Mucosa of descending colon (tissue), 3 donors: ENCODE results near the gene ZNF135. TPM values are rescaled to one million over a fixed set of nuclear protein-coding genes. Genes with fewer than 3 reads are reported as not detected.

Source experiments
- ATAC-seq: fragments of 200-7000 bp; cut with Tn5 transposase; one replicate; pipeline ENCODE4 v1.9.1; 2020; ENCODE audit warnings: mild to moderate bottlenecking, moderate library complexity
- DNase-seq, 3 donors: peaks; one replicate each; pipeline ENCODE4 v3.0.0-alpha.2; 2020
- H3K36me3 ChIP-seq: fragments of 200-600 bp; one replicate; pipeline ENCODE4 v1.8.0; 2021; ENCODE audit warnings: low read depth, mild to moderate bottlenecking
- H3K4me1 ChIP-seq: fragments of 200-600 bp; one replicate; pipeline ENCODE4 v1.8.0; 2021; ENCODE audit warnings: low read depth, mild to moderate bottlenecking
- H3K4me3 ChIP-seq: fragments of 200-600 bp; one replicate; pipeline ENCODE4 v1.8.0; 2021; ENCODE audit warnings: mild to moderate bottlenecking
- H3K9me3 ChIP-seq: fragments of 200-600 bp; one replicate; pipeline ENCODE4 v1.8.0; 2021; ENCODE audit warnings: mild to moderate bottlenecking
- intact Hi-C, 2 donors: fragments of 100-400 bp; cut with DNase I in 1 of 2; cut with micrococcal nuclease in 1 of 2; formaldehyde crosslinking; loops; one replicate each; pipeline versions ENCODE4 v1.11.0 to v1.11.1; 2022; cut with DNase I, micrococcal nuclease
- total RNA-seq, 3 donors: library from RNA; stranded (reverse); fragmentation: NEBNext Ultra II Directional in 2 of 3; extraction: Animal tissue kit (Norgen Biotek cat#: 25700) in 2 of 3; gene quantifications; one replicate each; pipeline versions ENCODE4 v1.2.1 to v1.2.4, GENCODE V29; 2021 to 2023
- TF ChIP-seq, protein P1 (sequence below): fragments of 200-600 bp; IDR thresholded peaks from one replicate; pipeline ENCODE4 v1.8.0; 2022; ENCODE audit warnings: antibody characterized with exemption, mild to moderate bottlenecking
- donor health status: DM: no; HTN: no; CAD: no; lungs with moderate emphysema.
- donor health status: DM: no; HTN: no; CAD: no.
- donor health status: DM: no; HTN: yes; CAD: no.

Gene ZNF135
- total RNA-seq, 3 donors from 2014 or later, result 1.3 to 5.8 (median 2.2) TPM

DNA sequence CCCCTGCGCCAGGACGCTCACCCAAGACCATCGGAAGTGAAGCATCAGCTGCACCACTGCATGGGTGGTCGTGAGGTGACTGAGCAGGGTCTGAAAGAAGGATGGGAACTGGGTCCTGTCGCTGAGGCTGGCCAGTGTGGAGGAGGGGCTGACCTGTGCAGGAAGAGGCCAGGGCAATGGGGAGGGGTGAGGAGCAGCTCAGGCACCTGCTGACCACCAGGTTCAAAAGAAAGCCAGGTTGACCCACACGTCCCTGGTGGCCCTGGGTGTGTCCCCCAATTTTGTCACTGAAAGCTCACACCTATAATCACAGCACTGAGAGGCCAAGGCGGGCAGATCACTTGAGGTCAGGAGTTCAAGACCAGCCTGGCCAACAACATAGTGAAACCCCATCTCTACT is 39.0 kb upstream of the ZNF135 start:
- intact Hi-C loops, result loop anchor here (5.0 kb wide), 2 partner anchors 132 to 137 kb away; partner anchors contain the start of gene ZNF329 (in 1 of the 2)
- H3K4me1 ChIP-seq, result no peaks in the 10 kb centered on the region
- H3K4me3 ChIP-seq, result no peak overlapping the region
- ATAC-seq (no peak), DNase-seq (no peak)
- TF ChIP-seq, protein P1, sequence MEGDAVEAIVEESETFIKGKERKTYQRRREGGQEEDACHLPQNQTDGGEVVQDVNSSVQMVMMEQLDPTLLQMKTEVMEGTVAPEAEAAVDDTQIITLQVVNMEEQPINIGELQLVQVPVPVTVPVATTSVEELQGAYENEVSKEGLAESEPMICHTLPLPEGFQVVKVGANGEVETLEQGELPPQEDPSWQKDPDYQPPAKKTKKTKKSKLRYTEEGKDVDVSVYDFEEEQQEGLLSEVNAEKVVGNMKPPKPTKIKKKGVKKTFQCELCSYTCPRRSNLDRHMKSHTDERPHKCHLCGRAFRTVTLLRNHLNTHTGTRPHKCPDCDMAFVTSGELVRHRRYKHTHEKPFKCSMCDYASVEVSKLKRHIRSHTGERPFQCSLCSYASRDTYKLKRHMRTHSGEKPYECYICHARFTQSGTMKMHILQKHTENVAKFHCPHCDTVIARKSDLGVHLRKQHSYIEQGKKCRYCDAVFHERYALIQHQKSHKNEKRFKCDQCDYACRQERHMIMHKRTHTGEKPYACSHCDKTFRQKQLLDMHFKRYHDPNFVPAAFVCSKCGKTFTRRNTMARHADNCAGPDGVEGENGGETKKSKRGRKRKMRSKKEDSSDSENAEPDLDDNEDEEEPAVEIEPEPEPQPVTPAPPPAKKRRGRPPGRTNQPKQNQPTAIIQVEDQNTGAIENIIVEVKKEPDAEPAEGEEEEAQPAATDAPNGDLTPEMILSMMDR, result no peak
- no peaks in the 10 kb centered on the region for H3K36me3 ChIP-seq
- peaks cover 12% of the 10 kb centered on the region for H3K9me3 ChIP-seq

DNA sequence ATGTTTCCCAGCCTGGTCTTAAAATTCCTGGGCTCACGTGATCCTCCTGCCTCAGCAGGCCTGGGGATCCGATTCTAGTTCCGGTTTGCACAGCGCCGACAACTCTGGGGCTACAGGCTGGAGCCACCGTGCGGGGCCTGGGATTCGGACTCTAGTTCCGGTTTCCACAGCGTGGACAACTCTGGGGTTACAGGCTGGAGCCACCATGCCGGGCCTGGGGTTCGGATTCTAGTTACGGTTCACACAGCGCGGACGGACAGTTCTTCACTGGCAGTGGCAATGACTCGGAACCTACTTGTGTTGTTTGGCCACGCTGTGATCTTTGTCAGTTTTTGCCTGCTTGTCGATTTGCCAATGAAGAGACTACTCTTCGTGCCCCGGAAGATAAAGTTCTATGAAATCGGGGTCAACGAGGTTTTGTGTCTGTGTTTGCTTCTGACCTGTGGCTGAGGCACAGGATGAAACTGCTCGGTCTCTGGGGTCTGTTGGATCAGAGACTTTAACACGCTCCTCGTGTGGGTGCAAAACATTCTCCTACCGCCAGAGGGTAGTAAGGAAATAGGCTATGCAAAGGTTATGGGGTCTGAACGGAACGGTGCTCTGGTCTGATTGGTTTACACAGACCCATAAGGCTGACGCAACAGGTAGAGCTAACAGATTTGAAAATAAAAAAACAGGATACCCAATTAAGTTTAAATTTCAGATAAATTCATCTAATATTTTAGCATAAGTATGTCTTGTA is 37.4 kb upstream of the ZNF135 start:
- peak; percentile 60 for ATAC-seq

DNA sequence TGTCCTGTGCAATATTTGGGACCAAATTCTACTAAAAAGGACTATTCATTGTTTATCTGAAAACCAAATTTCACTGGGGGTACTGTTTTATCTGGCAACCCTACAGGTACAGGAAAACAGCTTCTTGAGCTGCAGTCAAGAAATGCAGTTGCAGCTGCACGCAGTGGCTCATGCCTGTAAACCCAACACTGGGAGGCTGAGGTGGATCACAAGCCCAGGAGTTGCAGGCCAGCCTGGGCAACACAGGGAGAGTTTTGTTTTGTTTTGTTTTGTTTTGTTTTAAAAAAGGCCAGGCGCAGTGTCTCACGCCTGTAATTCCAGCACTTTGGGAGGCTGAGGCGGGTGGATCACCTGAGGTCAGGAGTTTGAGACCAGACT is 36.8 kb upstream of the ZNF135 start:
- ATAC-seq, result no peak
- no peaks in the 10 kb centered on the region for H3K36me3 ChIP-seq
- TF ChIP-seq, protein P1, result no peak
- peaks cover 18% of the 10 kb centered on the region for H3K9me3 ChIP-seq
- intact Hi-C loops, result loop anchor here (5.0 kb wide), 2 partner anchors 130 to 135 kb away; partner anchors contain the start of gene ZNF329 (in 1 of the 2)
- H3K4me3 ChIP-seq, result no peak overlapping the region
- H3K4me1 ChIP-seq, result no peaks in the 10 kb centered on the region
- DNase-seq, result no peak

More for the DNA sequence above, 37.4 kb upstream of the ZNF135 start:
- intact Hi-C loops, result loop anchor here (5.0 kb wide), 2 partner anchors 131 to 136 kb away; partner anchors contain the start of gene ZNF329 (in 1 of the 2)
- no peaks in the 10 kb centered on the region for H3K36me3 ChIP-seq
- TF ChIP-seq, protein P1, result no peak
- peaks cover 18% of the 10 kb centered on the region for H3K9me3 ChIP-seq
- H3K4me3 ChIP-seq, result no peak overlapping the region
- peak in 1 of 3 donors; percentile 64 for DNase-seq
- H3K4me1 ChIP-seq, result no peaks in the 10 kb centered on the region

DNA sequence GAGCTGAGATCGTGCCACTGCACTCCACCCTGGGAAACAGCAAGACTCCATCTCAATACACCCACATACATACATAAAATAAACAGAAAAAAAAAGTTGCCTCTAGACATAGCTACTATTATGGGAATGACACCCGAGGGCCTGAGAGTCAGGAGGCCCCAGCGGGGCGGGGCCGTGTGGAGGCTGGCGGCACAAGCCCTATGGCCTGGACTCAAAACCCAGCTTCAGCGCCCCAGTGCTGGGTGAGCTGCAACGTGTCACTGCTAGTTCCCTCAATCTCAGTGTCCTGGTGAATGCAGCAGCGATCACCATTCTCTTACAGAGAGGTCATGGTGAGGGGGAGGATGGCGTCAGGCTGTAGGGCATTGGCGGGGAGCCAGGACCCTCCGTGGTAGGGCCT is 34.4 kb upstream of the ZNF135 start:
- intact Hi-C loops, result loop anchor here (5.0 kb wide), 2 partner anchors 128 to 133 kb away; partner anchors contain the start of gene ZNF329 (in 1 of the 2)
- TF ChIP-seq, protein P1, result no peak
- H3K4me3 ChIP-seq, result no peak overlapping the region
- ATAC-seq (no peak), DNase-seq (no peak)
- no peaks in the 10 kb centered on the region for H3K4me1 ChIP-seq
- no peaks in the 10 kb centered on the region for H3K36me3 ChIP-seq
- peaks cover 21% of the 10 kb centered on the region for H3K9me3 ChIP-seq

DNA sequence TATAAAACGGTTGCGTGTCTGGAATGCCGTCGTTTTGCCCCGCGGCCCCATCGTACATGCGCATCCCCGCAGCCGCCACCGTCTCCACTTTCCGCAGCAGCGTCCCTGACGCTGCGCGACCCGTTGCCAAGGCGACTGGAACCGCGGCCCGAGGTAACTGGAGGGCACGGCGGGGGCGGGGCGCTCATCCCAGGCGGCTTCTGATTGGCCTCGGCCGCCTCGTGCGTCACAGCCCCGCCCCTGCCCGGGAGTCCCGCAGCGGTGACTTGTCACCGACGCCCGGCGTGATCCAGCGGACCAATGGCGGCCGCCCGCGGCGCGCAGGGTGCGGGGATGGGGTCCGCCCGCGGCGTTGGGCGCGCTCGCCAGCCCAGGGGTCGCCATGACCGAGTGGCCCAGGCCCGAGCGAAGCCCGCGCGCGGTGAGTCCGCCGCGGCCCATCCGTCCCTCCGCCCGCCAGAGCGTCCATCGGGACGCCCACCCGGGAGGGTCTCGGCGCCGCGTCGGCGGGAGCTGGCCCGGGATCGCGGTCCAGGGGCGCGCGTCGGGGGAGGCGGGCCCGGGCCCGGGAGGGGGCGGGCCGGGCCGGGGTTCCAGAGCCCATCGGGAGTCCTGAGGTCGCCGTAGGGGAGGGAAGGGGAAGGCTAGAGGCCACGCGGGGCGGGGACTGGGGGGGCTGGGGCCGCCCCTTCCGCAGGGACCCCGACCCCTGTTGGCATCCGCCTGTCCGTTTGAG is 25.2 kb upstream of the ZNF135 start, which contains the start of gene ZSCAN1:
ZSCAN1 (plus strand) TSS at position 285 of the 736 bp plus-strand sequence. CDS start 3,812 bp downstream, outside the sequence.
- peak; percentile 65 for ATAC-seq
- peak; percentile 68 to 75 (median 72) for DNase-seq
- Histone ChIP-seq H3K36me3 (no peaks in the 10 kb centered on the region), H3K4me1 (no peaks in the 10 kb centered on the region), H3K9me3 (peaks cover 31% of the 10 kb centered on the region), H3K4me3 (no peak within 1 kb of the TSS)
- TF ChIP-seq, protein P1, result no peak
- intact Hi-C loops, result no loop called here
